GM19238 (cell line): ENCODE results near the gene DDX17.
A peak's percentile ranks its signal among the peaks of the same experiment; 100 is the strongest.

Experiments used
- DNase-seq: peaks from one replicate; pipeline ENCODE4 v3.0.0; 2011; ENCODE audit warnings: low spot score; ENCODE audit not compliant: insufficient read length

DDX17 gene

GRCh38 chr22:38465673-38466490 lies 40.2 kb downstream of the DDX17 start:
- DNase-seq: no peak

- DNase-seq: no peak
These were observed 41.0 kb downstream of the DDX17 start for GRCh38 chr22:38464992-38465672.

GRCh38 chr22:38462960-38463784 lies 42.9 kb downstream of the DDX17 start:
- no peak for DNase-seq

- DNase-seq: peak; percentile 51
These were observed 44.6 kb downstream of the DDX17 start for GRCh38 chr22:38461414-38462081.

- no peak for DNase-seq
These were observed 45.1 kb downstream of the DDX17 start for GRCh38 chr22:38461057-38461413.

- DNase-seq: no peak
These were observed 45.7 kb downstream of the DDX17 start for GRCh38 chr22:38460426-38460840.

GRCh38 chr22:38456841-38457699 lies 49.0 kb downstream of the DDX17 start:
- no peak for DNase-seq

GRCh38 chr22:38456272-38456835 lies 49.8 kb downstream of the DDX17 start:
- no peak for DNase-seq

GRCh38 chr22:38455530-38456271 lies 50.4 kb downstream of the DDX17 start:
- DNase-seq: no peak

GRCh38 chr22:38455076-38455529 lies 51.0 kb downstream of the DDX17 start, which contains the start of gene KCNJ4:
TSS of gene KCNJ4 (minus strand) at chr22:38455199. CDS start at chr22:38428132, 27,067 bp downstream.
- no peak for DNase-seq

- DNase-seq: peak; percentile 49
These were observed 51.6 kb downstream of the DDX17 start for GRCh38 chr22:38454353-38455075.

- no peak for DNase-seq
These were observed 52.1 kb downstream of the DDX17 start for GRCh38 chr22:38453996-38454352.

- no peak for DNase-seq
These were observed 52.9 kb downstream of the DDX17 start for GRCh38 chr22:38453066-38453672.

- DNase-seq: no peak
These were observed 53.6 kb downstream of the DDX17 start for GRCh38 chr22:38452373-38453065.

GRCh38 chr22:38451864-38452263 lies 54.2 kb downstream of the DDX17 start:
- DNase-seq: no peak

- no peak for DNase-seq
These were observed 54.7 kb downstream of the DDX17 start for GRCh38 chr22:38451404-38451803.

GRCh38 chr22:38450234-38450797 lies 55.8 kb downstream of the DDX17 start:
- no peak for DNase-seq
